ENCODE data around the gene SIT1. TPM values are rescaled to one million over a fixed set of nuclear protein-coding genes. Genes with fewer than 3 reads are reported as not detected.
A peak's percentile ranks its signal among the peaks of the same experiment; 100 is the strongest.

The SIT1 gene
- total and polyA plus RNA-seq, 5 donors from 2014 or later: 76.9 to 346 (median 287) TPM

DNA sequence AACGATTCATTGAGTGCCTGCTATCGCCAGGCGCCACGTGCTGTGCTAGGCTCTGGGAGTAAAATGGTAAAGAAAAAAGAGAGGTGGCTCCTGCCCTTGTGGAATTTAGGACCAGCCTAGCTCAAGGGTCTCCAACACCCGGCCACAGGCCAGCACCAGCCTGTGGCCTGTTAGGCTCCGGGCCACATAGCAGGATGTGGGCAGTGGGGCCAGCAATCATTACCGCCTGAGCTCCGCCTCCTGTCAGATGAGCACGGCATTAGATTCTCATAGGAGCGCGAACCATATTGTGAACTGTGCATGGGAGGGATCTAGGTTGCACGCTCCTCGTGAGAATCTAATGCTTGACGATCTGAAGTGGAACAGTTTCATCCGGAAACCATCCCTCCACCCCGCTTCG, 5.6 kb upstream of the SIT1 start:
- ATAC-seq (ENCODE audit: low read depth in 2 of 2): no peak
- peak overlapping the region; percentile 99 for H3K27ac ChIP-seq (ENCODE audit: insufficient read depth, low read length, poor library complexity, severe bottlenecking)
- peaks cover 45% of the 10 kb centered on the region for H3K4me1 ChIP-seq (ENCODE audit: control insufficient read depth, insufficient read depth, low read length, poor library complexity, severe bottlenecking)
- Mint-ChIP-seq H3K9me3 (peaks cover 0 to 3% (median 0%) of the 10 kb centered on the region in 7 donors), H3K27ac (peak overlapping the region; percentile 96 to 100 (median 100)), H3K36me3 (peaks cover 14% of the 10 kb centered on the region), H3K27me3 (peaks cover 19% of the 10 kb centered on the region), H3K4me3 (peak overlapping the region; percentile 91 to 98 (median 96)), H3K4me1 (peaks cover 17 to 78% (median 59%) of the 10 kb centered on the region in 4 donors)
- no peaks in the 10 kb centered on the region for H3K27me3 ChIP-seq (ENCODE audit: control insufficient read depth, insufficient read depth, low read length)
- no peak for DNase-seq
- no peak overlapping the region for H3K4me3 ChIP-seq (ENCODE audit: low read depth, low read length)
- H3K36me3 ChIP-seq (ENCODE audit: control insufficient read depth, insufficient read depth, low read length): peaks cover 11% of the 10 kb centered on the region
- H3K9me3 ChIP-seq (ENCODE audit: control insufficient read depth in 2 of 2, low read length in 2 of 2): no peaks in the 10 kb centered on the region

DNA sequence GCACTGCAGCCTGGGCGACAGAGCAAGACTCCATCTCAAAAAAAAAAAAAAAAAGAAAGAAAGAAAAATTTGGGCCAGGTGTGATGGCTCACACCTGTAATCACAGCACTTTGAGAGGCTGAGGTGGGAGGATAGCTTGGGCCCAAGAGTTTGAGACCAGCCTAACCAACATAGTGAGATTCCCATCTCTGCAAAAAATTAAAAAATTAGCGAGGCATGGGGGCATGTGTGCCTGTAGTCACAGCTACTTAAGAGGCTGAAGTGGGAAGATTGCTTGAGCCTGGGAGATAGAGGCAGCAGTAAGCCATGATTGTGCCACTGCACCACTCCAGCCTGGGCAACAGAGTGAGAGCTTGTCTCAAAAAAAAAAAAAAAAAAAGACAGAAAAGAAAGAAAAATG, 2.9 kb upstream of the SIT1 start:
- Mint-ChIP-seq H3K27me3 (peaks cover 19% of the 10 kb centered on the region), H3K9me3 (peaks cover 0 to 3% (median 0%) of the 10 kb centered on the region in 7 donors), H3K4me3 (peak overlapping the region in 1 of 4 donors; percentile 69), H3K36me3 (peaks cover 6% of the 10 kb centered on the region), H3K4me1 (peaks cover 17 to 70% (median 46%) of the 10 kb centered on the region in 4 donors), H3K27ac (peak overlapping the region; percentile 48 to 86 (median 73))
- H3K4me1 ChIP-seq (ENCODE audit: control insufficient read depth, insufficient read depth, low read length, poor library complexity, severe bottlenecking): peaks cover 46% of the 10 kb centered on the region
- DNase-seq (no peak), ATAC-seq (ENCODE audit: low read depth in 2 of 2) (no peak)
- peaks cover 4% of the 10 kb centered on the region for H3K36me3 ChIP-seq (ENCODE audit: control insufficient read depth, insufficient read depth, low read length)
- H3K4me3 ChIP-seq (ENCODE audit: low read depth, low read length): no peak overlapping the region
- H3K27me3 ChIP-seq (ENCODE audit: control insufficient read depth, insufficient read depth, low read length): no peaks in the 10 kb centered on the region
- H3K27ac ChIP-seq (ENCODE audit: insufficient read depth, low read length, poor library complexity, severe bottlenecking): no peak overlapping the region
- no peaks in the 10 kb centered on the region for H3K9me3 ChIP-seq (ENCODE audit: control insufficient read depth in 2 of 2, low read length in 2 of 2)

- no peaks in the 10 kb centered on the region for H3K27me3 ChIP-seq (ENCODE audit: control insufficient read depth, insufficient read depth, low read length)
- peak overlapping the region; percentile 9 to 73 (median 20) for H3K27ac Mint-ChIP-seq
- H3K4me1 Mint-ChIP-seq: peaks cover 14 to 76% (median 51%) of the 10 kb centered on the region in 4 donors
- ATAC-seq (ENCODE audit: low read depth in 2 of 2): no peak
- DNase-seq: no peak
- no peak overlapping the region for H3K27ac ChIP-seq (ENCODE audit: insufficient read depth, low read length, poor library complexity, severe bottlenecking)
- peaks cover 17% of the 10 kb centered on the region for H3K27me3 Mint-ChIP-seq
- H3K36me3 ChIP-seq (ENCODE audit: control insufficient read depth, insufficient read depth, low read length): peaks cover 5% of the 10 kb centered on the region
- peaks cover 7% of the 10 kb centered on the region for H3K36me3 Mint-ChIP-seq
- peaks cover 54% of the 10 kb centered on the region for H3K4me1 ChIP-seq (ENCODE audit: control insufficient read depth, insufficient read depth, low read length, poor library complexity, severe bottlenecking)
- H3K4me3 ChIP-seq (ENCODE audit: low read depth, low read length): no peak overlapping the region
- peak overlapping the region in 1 of 4 donors; percentile 98 for H3K4me3 Mint-ChIP-seq
- no peaks in the 10 kb centered on the region for H3K9me3 ChIP-seq (ENCODE audit: control insufficient read depth in 2 of 2, low read length in 2 of 2)
- peaks cover 0 to 1% (median 0%) of the 10 kb centered on the region in 7 donors for H3K9me3 Mint-ChIP-seq
These were observed 2.1 kb upstream of the SIT1 start for GRCh38 chr9:35652829-35653209.

DNA sequence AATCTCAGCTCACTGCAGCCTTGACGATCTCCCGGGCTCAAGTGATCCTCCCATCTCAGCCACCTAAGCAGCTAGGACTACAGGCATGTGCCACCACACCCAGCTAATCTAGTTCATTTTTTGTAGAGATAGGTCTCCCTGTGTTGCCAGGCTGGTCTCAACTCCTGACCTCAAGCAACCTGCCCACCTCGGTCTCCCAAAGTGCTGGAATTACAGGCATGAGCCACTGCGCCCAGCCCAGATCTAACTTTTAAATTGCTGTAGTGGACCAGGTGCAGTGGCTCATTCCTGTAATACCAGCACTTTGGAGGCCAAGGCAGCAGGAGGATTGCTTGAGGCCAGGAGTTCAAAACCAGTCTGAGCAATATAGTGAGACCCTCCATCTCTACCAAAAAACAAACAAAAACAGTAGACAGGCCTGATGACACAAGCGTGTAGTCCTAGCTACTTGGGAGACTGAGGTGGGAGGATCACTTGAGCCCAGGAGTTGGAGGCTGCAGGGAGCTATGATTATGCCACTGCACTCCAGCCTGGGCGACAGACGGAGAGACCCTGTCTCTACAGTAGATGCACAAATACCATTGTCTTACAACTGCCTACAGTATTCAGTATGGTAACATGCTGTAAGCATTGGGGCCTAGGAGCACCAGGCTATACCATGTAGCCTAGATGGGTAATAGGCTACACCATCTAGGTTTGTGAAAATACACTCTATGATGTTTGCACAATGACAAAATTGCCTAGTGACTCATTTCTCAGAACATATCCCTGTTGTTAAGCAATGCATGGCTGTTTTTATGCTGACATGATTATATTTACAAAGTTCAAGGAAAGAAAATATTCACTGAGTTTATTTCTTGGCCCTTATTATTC, 1.5 kb upstream of the SIT1 start:
- Mint-ChIP-seq H3K27me3 (peaks cover 14% of the 10 kb centered on the region), H3K9me3 (no peaks in the 10 kb centered on the region), H3K4me1 (peaks cover 10 to 76% (median 53%) of the 10 kb centered on the region in 4 donors), H3K4me3 (peak overlapping the region; percentile 96 to 100 (median 97)), H3K36me3 (peaks cover 5% of the 10 kb centered on the region), H3K27ac (peak overlapping the region in 2 of 3 donors; percentile 88 to 91)
- Histone ChIP-seq H3K27ac (ENCODE audit: insufficient read depth, low read length, poor library complexity, severe bottlenecking) (peak overlapping the region; percentile 93), H3K4me1 (ENCODE audit: control insufficient read depth, insufficient read depth, low read length, poor library complexity, severe bottlenecking) (peaks cover 55% of the 10 kb centered on the region), H3K4me3 (ENCODE audit: low read depth, low read length) (no peak overlapping the region), H3K9me3 (ENCODE audit: control insufficient read depth in 2 of 2, low read length in 2 of 2) (no peaks in the 10 kb centered on the region), H3K36me3 (ENCODE audit: control insufficient read depth, insufficient read depth, low read length) (peaks cover 5% of the 10 kb centered on the region), H3K27me3 (ENCODE audit: control insufficient read depth, insufficient read depth, low read length) (no peaks in the 10 kb centered on the region)
- DNase-seq (no peak), ATAC-seq (ENCODE audit: low read depth in 2 of 2) (no peak)

DNA sequence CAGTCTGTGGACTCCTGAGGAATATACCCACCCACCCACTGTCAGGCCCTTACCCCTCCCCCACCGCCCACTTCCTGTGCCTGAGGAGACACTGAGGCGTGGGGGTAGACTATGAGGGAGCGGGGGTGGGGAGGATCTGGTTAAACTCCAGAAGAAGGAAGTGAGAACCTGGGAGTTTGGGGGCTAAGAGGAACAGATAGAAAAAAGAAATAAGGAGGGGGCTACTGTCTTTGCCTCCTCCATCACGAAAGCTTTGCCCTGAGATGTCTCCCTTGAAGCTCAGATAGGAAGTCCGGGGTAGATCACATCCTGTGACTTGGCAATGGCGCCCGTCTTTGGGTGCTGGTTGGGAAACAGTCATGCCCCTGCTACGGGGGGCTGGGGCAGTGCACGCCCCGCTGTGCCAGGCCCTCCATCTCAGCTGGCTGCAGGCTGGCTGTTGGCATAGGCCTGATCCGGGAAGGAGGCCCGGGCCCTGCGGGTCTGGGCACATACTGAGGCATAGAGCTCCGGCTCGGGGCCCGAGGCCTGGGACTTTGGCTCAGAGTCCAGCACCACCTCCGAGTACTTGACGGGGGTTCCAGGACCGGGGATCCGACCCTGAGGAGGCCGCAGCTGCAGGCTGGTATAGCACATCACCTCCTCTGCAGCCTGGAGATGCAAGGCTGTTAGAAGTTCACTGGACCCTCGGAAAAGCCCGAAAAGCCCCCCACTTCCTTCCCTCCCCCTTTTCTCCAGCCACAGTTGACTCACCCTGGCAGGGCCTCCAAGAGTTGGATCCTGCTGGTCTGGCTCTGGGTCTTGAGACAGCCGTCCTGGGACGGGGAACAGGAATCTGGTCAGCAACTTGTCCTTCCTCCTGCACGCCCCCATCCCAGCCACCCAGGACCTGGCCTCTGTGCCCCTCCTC, 1.0 kb downstream of the SIT1 start:
- H3K27ac Mint-ChIP-seq: peak overlapping the region; percentile 93 to 99 (median 98)
- peak overlapping the region; percentile 93 for H3K27ac ChIP-seq (ENCODE audit: insufficient read depth, low read length, poor library complexity, severe bottlenecking)
- DNase-seq (peak; percentile 17 to 75 (median 55)), ATAC-seq (ENCODE audit: low read depth in 2 of 2) (no peak)
- H3K27me3 Mint-ChIP-seq: peaks cover 12% of the 10 kb centered on the region
- H3K4me1 Mint-ChIP-seq: peaks cover under 1 to 82% (median 45%) of the 10 kb centered on the region in 4 donors
- H3K9me3 Mint-ChIP-seq: peaks cover 0 to 2% (median 0%) of the 10 kb centered on the region in 7 donors
- peak overlapping the region; percentile 96 to 100 (median 97) for H3K4me3 Mint-ChIP-seq
- H3K9me3 ChIP-seq (ENCODE audit: control insufficient read depth in 2 of 2, low read length in 2 of 2): no peaks in the 10 kb centered on the region
- peaks cover 5% of the 10 kb centered on the region for H3K36me3 ChIP-seq (ENCODE audit: control insufficient read depth, insufficient read depth, low read length)
- H3K27me3 ChIP-seq (ENCODE audit: control insufficient read depth, insufficient read depth, low read length): no peaks in the 10 kb centered on the region
- H3K36me3 Mint-ChIP-seq: peaks cover 5% of the 10 kb centered on the region
- H3K4me3 ChIP-seq (ENCODE audit: low read depth, low read length): peak overlapping the region; percentile 88
- peaks cover 70% of the 10 kb centered on the region for H3K4me1 ChIP-seq (ENCODE audit: control insufficient read depth, insufficient read depth, low read length, poor library complexity, severe bottlenecking)

DNA sequence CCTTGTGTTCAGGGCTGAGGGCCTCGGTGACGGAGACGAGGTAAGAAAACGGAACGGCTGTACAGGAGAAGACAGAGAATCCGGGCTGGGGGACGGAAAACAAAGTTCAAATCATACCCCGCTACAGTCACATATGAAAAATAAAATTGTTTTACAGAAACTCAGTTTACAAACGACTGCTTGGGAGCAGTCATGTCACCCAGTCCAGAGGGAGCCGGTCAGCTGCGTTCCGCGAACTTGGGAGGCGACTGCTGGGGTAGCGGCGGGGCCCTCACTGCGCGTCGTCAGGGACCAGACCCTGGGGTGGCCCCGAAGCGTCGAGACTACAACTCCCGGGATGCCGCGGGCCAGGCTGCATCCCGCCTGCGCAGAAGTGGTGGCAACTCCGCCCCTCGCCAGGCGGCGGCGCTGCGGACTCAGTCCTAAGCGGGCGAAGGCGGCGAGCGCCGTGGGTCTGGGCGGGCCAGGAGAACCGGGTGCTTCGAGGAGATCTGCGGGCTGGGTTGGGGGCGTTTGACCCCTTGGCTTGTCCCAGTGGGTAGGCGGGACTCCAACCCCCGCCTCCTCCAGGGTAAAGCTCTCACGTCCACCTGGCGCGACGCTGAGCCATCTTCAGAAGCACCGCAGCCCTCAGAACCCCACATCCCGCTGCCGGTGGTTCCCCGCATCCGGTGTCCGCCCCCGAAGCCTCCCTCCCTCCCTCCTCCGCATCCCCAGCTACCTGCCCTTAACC, 4.0 kb downstream of the SIT1 start:
- Histone ChIP-seq H3K4me3 (ENCODE audit: low read depth, low read length) (peak overlapping the region; percentile 90), H3K4me1 (ENCODE audit: control insufficient read depth, insufficient read depth, low read length, poor library complexity, severe bottlenecking) (peaks cover 64% of the 10 kb centered on the region), H3K27ac (ENCODE audit: insufficient read depth, low read length, poor library complexity, severe bottlenecking) (peak overlapping the region; percentile 93), H3K9me3 (ENCODE audit: control insufficient read depth in 2 of 2, low read length in 2 of 2) (no peaks in the 10 kb centered on the region), H3K27me3 (ENCODE audit: control insufficient read depth, insufficient read depth, low read length) (no peaks in the 10 kb centered on the region), H3K36me3 (ENCODE audit: control insufficient read depth, insufficient read depth, low read length) (peaks cover 5% of the 10 kb centered on the region)
- ATAC-seq (ENCODE audit: low read depth in 2 of 2) (peak; percentile 86 to 90), DNase-seq (peak; percentile 87 to 96 (median 93))
- H3K27me3 Mint-ChIP-seq: peaks cover 12% of the 10 kb centered on the region
- peaks cover 4 to 72% (median 45%) of the 10 kb centered on the region in 4 donors for H3K4me1 Mint-ChIP-seq
- H3K9me3 Mint-ChIP-seq: peaks cover 0 to 2% (median 0%) of the 10 kb centered on the region in 7 donors
- H3K36me3 Mint-ChIP-seq: peaks cover 5% of the 10 kb centered on the region
- H3K27ac Mint-ChIP-seq: peak overlapping the region; percentile 95 to 98 (median 98)
- H3K4me3 Mint-ChIP-seq: peak overlapping the region; percentile 96 to 100 (median 97)

DNA sequence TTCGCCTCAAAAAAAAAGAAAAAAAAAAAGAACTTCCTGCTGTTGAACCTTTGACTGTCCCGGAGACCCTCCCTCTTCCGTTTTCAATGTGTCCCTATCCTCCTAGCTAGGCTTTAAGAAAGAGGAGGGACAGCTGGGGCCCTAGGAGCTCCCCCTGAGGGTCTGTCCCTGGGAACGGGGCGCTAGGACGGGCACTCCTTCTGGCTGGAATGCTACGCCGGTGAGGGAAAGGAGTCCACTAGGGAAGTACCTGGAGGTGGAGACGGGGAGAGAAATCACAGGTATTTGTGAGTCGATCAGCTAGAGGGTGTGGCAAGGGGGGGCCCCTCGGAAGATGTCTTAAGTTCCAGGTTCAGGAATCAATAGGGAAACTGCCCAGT, 4.6 kb downstream of the SIT1 start:
- no peak for ATAC-seq (ENCODE audit: low read depth in 2 of 2)
- peaks cover 12% of the 10 kb centered on the region for H3K27me3 Mint-ChIP-seq
- H3K4me1 ChIP-seq (ENCODE audit: control insufficient read depth, insufficient read depth, low read length, poor library complexity, severe bottlenecking): peaks cover 59% of the 10 kb centered on the region

More for the DNA sequence above, 4.6 kb downstream of the SIT1 start:
- Histone ChIP-seq H3K36me3 (ENCODE audit: control insufficient read depth, insufficient read depth, low read length) (peaks cover 5% of the 10 kb centered on the region), H3K27me3 (ENCODE audit: control insufficient read depth, insufficient read depth, low read length) (no peaks in the 10 kb centered on the region), H3K27ac (ENCODE audit: insufficient read depth, low read length, poor library complexity, severe bottlenecking) (peak overlapping the region; percentile 93), H3K9me3 (ENCODE audit: control insufficient read depth in 2 of 2, low read length in 2 of 2) (no peaks in the 10 kb centered on the region), H3K4me3 (ENCODE audit: low read depth, low read length) (peak overlapping the region; percentile 90)
- Mint-ChIP-seq H3K4me3 (peak overlapping the region; percentile 96 to 100 (median 97)), H3K4me1 (peaks cover 4 to 67% (median 43%) of the 10 kb centered on the region in 4 donors), H3K27ac (peak overlapping the region; percentile 95 to 98 (median 98)), H3K9me3 (peaks cover 0 to 2% (median 0%) of the 10 kb centered on the region in 7 donors), H3K36me3 (peaks cover 5% of the 10 kb centered on the region)
- DNase-seq: peak in 1 of 3 donors; percentile 62
